Mesenchymal stem cell (in vitro differentiated cells and primary cell): ENCODE results near the gene ZSCAN5B.

ENCODE experiments used
- DNase-seq: peaks from one replicate; pipeline ENCODE4 v3.0.0-alpha.2; 2013
- H2AFZ ChIP-seq: one replicate; pipeline ENCODE4 v1.6.1; 2013; ENCODE audit warnings: low read depth, mild to moderate bottlenecking, control low read depth, inconsistent platforms, low read length, moderate library complexity
- H2AK5ac ChIP-seq: 2 replicates; pipeline ENCODE4 v1.6.1; 2013; ENCODE audit warnings: low read length, moderate library complexity, mild to moderate bottlenecking, inconsistent platforms; ENCODE audit not compliant: severe bottlenecking
- H2BK120ac ChIP-seq: one replicate; pipeline ENCODE4 v1.6.1; 2013; ENCODE audit warnings: low read depth, mild to moderate bottlenecking, inconsistent platforms, low read length, moderate library complexity
- H2BK12ac ChIP-seq, 2 experiments: one replicate each; pipeline ENCODE4 v1.6.1; 2013; ENCODE audit warnings: inconsistent platforms in 2 of 2, low read length in 2 of 2, mild to moderate bottlenecking in 2 of 2, moderate library complexity in 2 of 2, control low read depth in 1 of 2
- H2BK15ac ChIP-seq: one replicate; pipeline ENCODE4 v1.6.1; 2013; ENCODE audit warnings: mild to moderate bottlenecking, low read depth, inconsistent platforms; ENCODE audit not compliant: poor library complexity, severe bottlenecking
- H2BK5ac ChIP-seq: 2 replicates; pipeline ENCODE4 v1.6.1; 2013; ENCODE audit warnings: low read depth, mild to moderate bottlenecking, low read length, control low read depth, inconsistent platforms; ENCODE audit not compliant: poor library complexity, severe bottlenecking
- H3K14ac ChIP-seq, 2 experiments: one replicate each; pipeline ENCODE4 v1.6.1; 2013; ENCODE audit warnings: inconsistent platforms in 2 of 2, low read length in 2 of 2, control low read depth in 1 of 2, mild to moderate bottlenecking in 1 of 2, moderate library complexity in 1 of 2
- H3K18ac ChIP-seq, 2 experiments: one replicate each; pipeline ENCODE4 v1.6.1; 2013; ENCODE audit warnings: inconsistent platforms in 2 of 2, low read length in 2 of 2, control low read depth in 1 of 2, low read depth in 1 of 2, mild to moderate bottlenecking in 1 of 2
- H3K23ac ChIP-seq, 2 experiments: one replicate each; pipeline ENCODE4 v1.6.1; 2013; ENCODE audit warnings: inconsistent platforms in 2 of 2, low read length in 2 of 2, mild to moderate bottlenecking in 2 of 2, moderate library complexity in 2 of 2, control low read depth in 1 of 2
- H3K27ac ChIP-seq: 2 replicates; pipeline ENCODE4 v1.5.1; 2013; ENCODE audit warnings: mild to moderate bottlenecking, moderate library complexity, low read length, control low read depth, inconsistent platforms; ENCODE audit not compliant: poor library complexity, severe bottlenecking
- H3K27me3 ChIP-seq, 2 experiments: 2 replicates each; pipeline versions ENCODE4 v1.6.1 to v1.7.0; 2013; ENCODE audit warnings: low read length in 2 of 2, mild to moderate bottlenecking in 2 of 2, moderate library complexity in 2 of 2, control low read depth in 1 of 2, inconsistent platforms in 1 of 2; ENCODE audit not compliant: control insufficient read depth in 1 of 2, insufficient read depth in 1 of 2
- H3K36me3 ChIP-seq, 2 experiments: 2 replicates each; pipeline versions ENCODE4 v1.6.1 to v1.7.0; 2013; ENCODE audit warnings: low read length in 2 of 2, control low read depth in 1 of 2, inconsistent platforms in 1 of 2, low read depth in 1 of 2, mild to moderate bottlenecking in 1 of 2; ENCODE audit not compliant: insufficient read depth in 2 of 2, control insufficient read depth in 1 of 2
- H3K4ac ChIP-seq, 2 experiments: one replicate each; pipeline ENCODE4 v1.6.1; 2013; ENCODE audit warnings: inconsistent platforms in 2 of 2, low read length in 2 of 2, mild to moderate bottlenecking in 2 of 2, moderate library complexity in 2 of 2, control low read depth in 1 of 2, low read depth in 1 of 2
- H3K4me1 ChIP-seq: 2 replicates; pipeline ENCODE4 v1.6.1; 2013; ENCODE audit warnings: low read depth, low read length, control low read depth; ENCODE audit not compliant: control insufficient read depth, insufficient read depth
- H3K4me2 ChIP-seq: 2 replicates; pipeline ENCODE4 v1.6.1; 2013; ENCODE audit warnings: low read length, mild to moderate bottlenecking, inconsistent platforms; ENCODE audit not compliant: poor library complexity, severe bottlenecking
- H3K4me3 ChIP-seq, 2 experiments: 2 replicates each; pipeline versions ENCODE4 v1.5.1 to v1.7.0; 2013; ENCODE audit warnings: low read length in 2 of 2, mild to moderate bottlenecking in 2 of 2, control low read depth in 1 of 2, low read depth in 1 of 2; ENCODE audit not compliant: insufficient read depth in 1 of 2
- H3K79me1 ChIP-seq: replicated peaks from 2 replicates; pipeline ENCODE4 v1.6.1; 2013; ENCODE audit warnings: mild to moderate bottlenecking, control low read depth, low read length, inconsistent platforms; ENCODE audit not compliant: poor library complexity, severe bottlenecking
- H3K9ac ChIP-seq: 2 replicates; pipeline ENCODE4 v1.7.0; 2013; ENCODE audit warnings: mild to moderate bottlenecking, low read length, moderate library complexity
- H3K9me3 ChIP-seq: 2 replicates; pipeline ENCODE4 v1.7.0; 2013; ENCODE audit warnings: mild to moderate bottlenecking, low read length; ENCODE audit not compliant: control insufficient read depth
- H4K8ac ChIP-seq: one replicate; pipeline ENCODE4 v1.6.1; 2013; ENCODE audit warnings: inconsistent platforms, mild to moderate bottlenecking, low read length, moderate library complexity
- H4K91ac ChIP-seq: one replicate; pipeline ENCODE4 v1.6.1; 2013; ENCODE audit warnings: mild to moderate bottlenecking, low read length, inconsistent platforms
- WGBS: methylation state at CpG from one replicate; pipeline ENCODE4 v1.1.7; 2013; ENCODE audit warnings: mixed read lengths; 5-methylcytosine and 5-hydroxymethylcytosine counted together

Gene ZSCAN5B

GRCh38 chr19:56148096-56148495 is 49.5 kb downstream of the ZSCAN5B start:
- no peak overlapping the region for H3K4ac ChIP-seq
- peaks cover 46% of the 10 kb centered on the region for H3K79me1 ChIP-seq
- H2AFZ ChIP-seq: no peak overlapping the region
- no peak overlapping the region for H3K18ac ChIP-seq
- H3K27me3 ChIP-seq: no peaks in the 10 kb centered on the region
- H4K8ac ChIP-seq: no peak overlapping the region
- no peak overlapping the region for H2AK5ac ChIP-seq
- H2BK12ac ChIP-seq: no peak overlapping the region
- H3K4me1 ChIP-seq: peaks cover under 1% of the 10 kb centered on the region
- H3K27ac ChIP-seq: no peak overlapping the region
- H2BK15ac ChIP-seq: no peak overlapping the region
- no peak overlapping the region for H3K4me2 ChIP-seq
- no peaks in the 10 kb centered on the region for H3K9me3 ChIP-seq
- 100% methylated on average over 15 of the region's 15 CpGs for WGBS
- H3K14ac ChIP-seq: no peak overlapping the region
- peaks cover 20 to 54% of the 10 kb centered on the region in 2 experiments for H3K36me3 ChIP-seq
- H4K91ac ChIP-seq: no peak overlapping the region
- no peak overlapping the region for H2BK5ac ChIP-seq
- no peak overlapping the region for H3K23ac ChIP-seq
- no peak overlapping the region for H3K4me3 ChIP-seq
- H2BK120ac ChIP-seq: no peak overlapping the region
- no peak overlapping the region for H3K9ac ChIP-seq
- DNase-seq: no peak

DNA sequence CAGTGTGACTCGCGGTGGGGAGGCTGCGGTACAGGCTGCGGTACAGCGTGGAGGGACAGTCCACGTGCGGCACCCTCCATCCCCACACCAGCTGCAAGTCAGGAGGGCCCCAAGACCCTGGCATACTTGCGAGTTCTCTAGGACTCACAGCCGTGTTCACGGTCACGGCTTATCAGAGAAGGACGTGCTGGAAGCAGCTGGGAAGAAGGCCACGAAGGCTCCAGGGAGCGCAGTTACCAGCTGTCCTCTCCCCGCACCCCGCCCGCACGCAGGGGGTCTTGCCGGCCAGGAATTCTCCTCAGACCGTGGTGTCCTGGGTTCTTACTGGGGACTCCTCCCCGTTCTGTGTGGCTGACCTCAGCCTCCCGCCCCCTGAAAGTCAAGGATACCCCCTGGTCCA is 50.3 kb downstream of the ZSCAN5B start:
- no peak overlapping the region for H4K91ac ChIP-seq
- H3K4me2 ChIP-seq: no peak overlapping the region
- H3K27ac ChIP-seq: no peak overlapping the region
- no peak overlapping the region for H4K8ac ChIP-seq
- DNase-seq: no peak
- H3K4me3 ChIP-seq: no peak overlapping the region
- H3K36me3 ChIP-seq: peaks cover 23 to 61% of the 10 kb centered on the region in 2 experiments
- no peak overlapping the region for H3K4ac ChIP-seq
- no peak overlapping the region for H2BK12ac ChIP-seq
- H2BK120ac ChIP-seq: no peak overlapping the region
- peaks cover 8% of the 10 kb centered on the region for H3K4me1 ChIP-seq
- no peak overlapping the region for H3K14ac ChIP-seq
- 99% methylated on average over 22 of the region's 22 CpGs for WGBS
- H2AK5ac ChIP-seq: no peak overlapping the region
- H3K23ac ChIP-seq: no peak overlapping the region
- H3K27me3 ChIP-seq: no peaks in the 10 kb centered on the region
- no peak overlapping the region for H3K9ac ChIP-seq
- H3K9me3 ChIP-seq: no peaks in the 10 kb centered on the region
- H3K18ac ChIP-seq: no peak overlapping the region
- no peak overlapping the region for H2BK5ac ChIP-seq
- H3K79me1 ChIP-seq: peaks cover 45% of the 10 kb centered on the region
- H2BK15ac ChIP-seq: no peak overlapping the region
- H2AFZ ChIP-seq: no peak overlapping the region

- Histone ChIP-seq H3K4me3 (no peak overlapping the region), H4K91ac (no peak overlapping the region), H3K23ac (no peak overlapping the region), H3K27ac (no peak overlapping the region), H2BK5ac (no peak overlapping the region), H3K18ac (no peak overlapping the region), H3K4me2 (no peak overlapping the region), H3K9ac (no peak overlapping the region), H3K36me3 (peaks cover 23 to 61% of the 10 kb centered on the region in 2 experiments), H2BK12ac (no peak overlapping the region), H2BK120ac (no peak overlapping the region), H3K79me1 (peaks cover 47% of the 10 kb centered on the region), H3K4ac (no peak overlapping the region), H3K9me3 (no peaks in the 10 kb centered on the region), H3K4me1 (peaks cover 10% of the 10 kb centered on the region), H2AFZ (no peak overlapping the region), H3K14ac (no peak overlapping the region), H3K27me3 (no peaks in the 10 kb centered on the region), H4K8ac (no peak overlapping the region), H2BK15ac (no peak overlapping the region), H2AK5ac (no peak overlapping the region)
- DNase-seq: no peak
- WGBS: 97% methylated on average over 30 of the region's 31 CpGs
Measured at GRCh38 chr19:56146904-56147303, 50.7 kb downstream of the ZSCAN5B start.

DNA sequence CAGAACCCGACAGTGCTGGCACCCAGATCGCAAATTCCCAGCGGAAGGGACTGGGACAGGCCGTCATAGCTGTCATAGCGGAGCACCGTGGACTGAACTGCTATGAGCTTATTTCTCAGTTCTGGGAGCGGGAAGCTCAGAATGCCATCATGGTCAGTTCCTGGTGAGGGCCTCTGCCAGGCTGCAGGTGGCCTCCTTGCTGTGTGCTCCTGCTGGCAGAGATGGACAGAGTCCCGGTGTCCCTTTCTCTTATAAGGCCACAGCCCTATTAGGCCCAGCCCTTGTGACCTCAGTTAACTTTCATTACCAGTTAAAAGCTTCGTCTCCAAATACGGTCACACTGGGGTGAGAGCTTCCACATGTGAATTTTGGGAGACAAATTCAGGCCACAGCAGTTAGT is 51.9 kb downstream of the ZSCAN5B start:
- H2BK15ac ChIP-seq: no peak overlapping the region
- no peak overlapping the region for H3K23ac ChIP-seq
- 96% methylated on average over 10 of the region's 10 CpGs for WGBS
- peaks cover 47% of the 10 kb centered on the region for H3K79me1 ChIP-seq
- H3K4me2 ChIP-seq: no peak overlapping the region
- H2BK12ac ChIP-seq: no peak overlapping the region
- H3K4me3 ChIP-seq: no peak overlapping the region
- no peak overlapping the region for H2BK120ac ChIP-seq
- no peak overlapping the region for H3K27ac ChIP-seq
- no peak for DNase-seq
- no peak overlapping the region for H3K14ac ChIP-seq
- H3K4ac ChIP-seq: no peak overlapping the region
- no peak overlapping the region for H4K8ac ChIP-seq
- H3K9ac ChIP-seq: no peak overlapping the region
- H3K36me3 ChIP-seq: peaks cover 23 to 61% of the 10 kb centered on the region in 2 experiments
- H2BK5ac ChIP-seq: no peak overlapping the region
- no peak overlapping the region for H3K18ac ChIP-seq
- H4K91ac ChIP-seq: no peak overlapping the region
- no peak overlapping the region for H2AFZ ChIP-seq
- H2AK5ac ChIP-seq: no peak overlapping the region
- no peaks in the 10 kb centered on the region for H3K27me3 ChIP-seq
- no peaks in the 10 kb centered on the region for H3K9me3 ChIP-seq
- H3K4me1 ChIP-seq: peaks cover 10% of the 10 kb centered on the region
